ENCODE data around the gene PPL. TPM values are rescaled to one million over a fixed set of nuclear protein-coding genes. Genes with fewer than 3 reads are reported as not detected.

Gene PPL
- total RNA-seq, 1 experiment from 2014 or later: 28.5 TPM

GRCh38 chr16:4859900-4860255, 77.1 kb downstream of the PPL start (continued):
- TF ChIP-seq MXD4 (CRISPR knock-in tag; IDR thresholded peaks at IDR 0.05; ENCODE audit: borderline replicate concordance) (no peak), ATF3 (CRISPR knock-in tag; conservative IDR thresholded peaks at IDR 0.05) (no peak), PRDM15 (CRISPR knock-in tag; IDR thresholded peaks at IDR 0.05) (no peak), ZNF423 (CRISPR knock-in tag; IDR thresholded peaks at IDR 0.05) (no peak)

GRCh38 chr16:4859190-4859899, 77.6 kb downstream of the PPL start:
- H3K27me3 Mint-ChIP-seq (ENCODE audit: low read depth): no peaks in the 10 kb centered on the region
- ATAC-seq (no peak), DNase-seq (ENCODE audit: low spot score) (no peak)
- TF ChIP-seq USF1 (CRISPR knock-in tag; IDR thresholded peaks at IDR 0.05) (no peak), ZNF232 (CRISPR knock-in tag; IDR thresholded peaks at IDR 0.05) (no peak), CREB1 (CRISPR knock-in tag; IDR thresholded peaks at IDR 0.05) (no peak), FOXP4 (CRISPR knock-in tag; IDR thresholded peaks at IDR 0.05) (no peak), GTF2I (CRISPR knock-in tag; conservative IDR thresholded peaks at IDR 0.05) (no peak), ZNF512 (CRISPR knock-in tag; IDR thresholded peaks at IDR 0.05; ENCODE audit: borderline replicate concordance) (no peak), ZNF317 (CRISPR knock-in tag; IDR thresholded peaks at IDR 0.05; ENCODE audit: borderline replicate concordance, low read depth) (no peak)
- no peak overlapping the region for H3K27ac Mint-ChIP-seq
- no peaks in the 10 kb centered on the region for H3K9me3 Mint-ChIP-seq
- ChIA-PET POLR2A (interaction anchor here (1.0 kb wide), 1 partner anchor 15 kb away, joined by 3 read pairs; no protein-coding TSS in a partner anchor), CTCF (no interaction called here)
- no peaks in the 10 kb centered on the region for H3K4me1 Mint-ChIP-seq
- peaks cover 62% of the 10 kb centered on the region for H3K36me3 Mint-ChIP-seq
- no peak overlapping the region for H3K4me3 Mint-ChIP-seq

DNA sequence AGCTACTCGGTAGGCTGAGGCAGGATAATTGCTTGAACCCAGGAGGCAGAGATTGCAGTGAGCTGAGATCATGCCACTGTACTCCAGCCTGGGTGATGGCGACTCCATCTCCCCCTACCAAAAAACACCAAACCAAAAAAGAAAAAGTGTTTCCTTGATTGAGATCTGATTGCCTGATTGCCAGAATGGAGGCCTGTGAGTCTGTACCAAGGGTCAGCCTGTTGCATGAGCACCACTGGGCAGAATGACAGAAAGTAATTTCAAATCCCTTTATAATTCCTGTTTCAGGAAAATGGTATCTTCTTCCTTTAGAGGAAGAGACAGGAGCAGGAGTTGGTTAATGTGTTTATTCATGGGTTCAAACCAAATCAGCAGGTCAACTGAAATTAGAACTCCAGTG, 81.1 kb downstream of the PPL start:
- Mint-ChIP-seq H3K4me1 (no peaks in the 10 kb centered on the region), H3K27ac (no peak overlapping the region), H3K36me3 (peaks cover 62% of the 10 kb centered on the region), H3K27me3 (ENCODE audit: low read depth) (no peaks in the 10 kb centered on the region), H3K9me3 (no peaks in the 10 kb centered on the region), H3K4me3 (no peak overlapping the region)
- CTCF ChIA-PET: interaction anchor here (1.5 kb wide), 1 partner anchor 100 kb away, joined by 3 read pairs; no protein-coding TSS in a partner anchor
- TF ChIP-seq ZNF396 (CRISPR knock-in tag; IDR thresholded peaks at IDR 0.05; ENCODE audit: borderline replicate concordance): no peak
- DNase-seq (ENCODE audit: low spot score) (no peak), ATAC-seq (no peak)
- POLR2A ChIA-PET: no interaction called here
